HG03457 (cell line): Measurements from ENCODE around the gene CCDC179.

Experiments used
- ATAC-seq: cut with Tn5 transposase; IDR thresholded peaks from one replicate; pipeline ENCODE4 v1.9.1; 2021; ENCODE audit warnings: moderate number of reproducible peaks; ENCODE audit not compliant: unreplicated experiment

Gene CCDC179

DNA sequence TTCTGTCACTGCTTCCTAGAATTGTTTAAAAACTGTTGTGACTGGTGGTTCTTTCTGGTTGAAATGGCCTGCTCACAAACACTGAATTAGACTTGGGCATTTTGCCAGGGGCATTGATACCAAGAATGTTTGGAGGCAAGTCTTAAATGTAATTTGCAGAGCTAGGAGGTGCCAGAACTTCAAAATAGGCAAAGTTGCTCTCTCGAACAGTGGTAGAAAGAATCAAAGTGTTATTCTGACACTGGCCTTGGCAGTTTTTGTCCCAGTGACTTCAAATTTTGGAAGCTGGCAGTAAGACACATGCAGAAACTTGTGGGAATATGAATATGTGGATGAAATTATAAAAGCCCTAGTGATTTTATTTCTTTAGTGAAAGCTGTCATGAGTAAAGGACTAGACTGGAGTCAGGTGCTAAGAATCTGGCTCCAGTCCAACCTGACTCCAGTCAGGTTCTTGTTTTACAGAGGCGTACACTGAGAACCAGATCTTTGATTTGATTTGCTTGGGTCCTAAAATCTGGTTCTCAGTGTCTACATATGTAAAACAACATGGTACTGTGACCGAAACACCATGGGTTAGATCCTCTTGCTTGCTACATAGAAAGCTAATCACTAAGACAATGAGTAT is 51.6 kb downstream of the CCDC179 start:
- ATAC-seq: peak; percentile 27

- ATAC-seq: peak; percentile 93
These were observed 52.3 kb downstream of the CCDC179 start for GRCh38 chr11:22807855-22808570.

DNA sequence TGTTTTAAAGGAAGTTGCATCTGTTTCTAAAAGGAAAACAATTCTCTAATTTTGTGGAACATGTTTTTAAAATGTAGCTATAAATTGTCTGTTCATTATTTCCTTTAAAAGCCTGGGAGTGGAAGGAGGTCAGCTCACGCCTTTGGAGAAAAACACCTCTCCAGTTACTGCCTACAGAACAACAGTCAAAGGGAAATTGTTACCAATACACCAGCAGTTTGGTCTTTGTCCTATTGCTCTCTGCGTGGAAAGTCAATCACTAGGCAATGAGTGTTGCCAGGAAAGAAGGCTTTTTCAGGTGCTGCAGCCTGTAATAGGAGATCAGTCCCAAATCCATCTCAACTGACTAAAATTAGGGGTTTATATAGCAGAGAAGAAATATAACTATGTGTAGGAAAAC is 52.9 kb downstream of the CCDC179 start:
- no peak for ATAC-seq

DNA sequence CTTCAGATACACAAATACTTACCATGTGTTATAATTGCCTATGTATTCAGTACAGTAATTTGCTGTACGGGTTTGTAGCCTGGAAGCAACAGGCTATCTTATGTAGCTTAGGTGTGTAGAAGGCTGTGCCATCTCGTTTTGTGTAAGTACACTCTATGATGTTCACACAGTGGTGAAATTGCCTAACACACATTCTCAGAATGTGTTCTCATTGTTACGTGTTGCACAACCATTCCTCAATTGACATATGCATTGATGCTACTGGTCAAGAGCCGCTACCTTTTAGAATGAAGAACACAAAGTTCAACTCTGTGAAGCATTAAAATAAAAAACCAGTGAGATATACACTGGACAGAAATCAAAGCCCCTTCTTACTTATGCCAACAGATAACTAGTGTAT is 57.4 kb downstream of the CCDC179 start:
- ATAC-seq: no peak

GRCh38 chr11:22800482-22800881 is 59.8 kb downstream of the CCDC179 start:
- ATAC-seq: no peak

DNA sequence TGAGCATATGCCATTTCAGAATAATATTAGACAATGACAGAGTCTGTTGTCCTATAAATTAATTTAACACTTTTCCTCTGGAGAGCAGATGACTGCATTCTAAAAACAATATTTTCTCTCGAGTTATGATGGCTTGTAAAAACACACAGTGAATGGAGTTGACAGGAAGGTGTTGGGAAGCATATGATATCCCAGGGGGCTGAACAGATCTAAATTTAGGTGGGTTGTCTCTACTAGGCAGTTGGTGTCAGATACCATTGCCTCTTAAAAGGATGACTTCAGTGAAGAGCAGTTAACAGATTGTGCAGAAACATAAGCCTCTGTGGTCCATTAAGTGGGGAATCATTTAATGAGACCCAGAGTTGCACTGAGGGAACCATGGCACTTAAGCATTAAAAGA is 61.4 kb downstream of the CCDC179 start:
- ATAC-seq: no peak

DNA sequence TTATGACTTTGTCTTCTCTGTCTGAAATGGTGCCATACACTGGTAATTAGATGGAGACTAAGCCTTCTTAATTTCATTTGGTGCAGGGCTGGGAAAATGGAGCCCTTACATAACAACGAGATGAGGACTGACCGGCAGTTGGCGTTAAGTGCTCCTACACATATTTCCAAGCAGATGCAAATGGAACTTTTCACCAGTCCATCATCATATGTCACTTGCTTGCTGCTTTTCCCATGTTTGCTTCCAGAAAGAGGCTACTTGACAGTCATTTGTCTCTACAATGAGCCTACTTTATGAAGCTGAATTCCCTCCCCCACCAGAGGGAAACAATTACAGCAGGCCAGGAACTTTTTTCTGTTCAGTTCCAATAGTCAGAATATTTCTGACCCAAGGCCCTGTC is 63.2 kb downstream of the CCDC179 start:
- no peak for ATAC-seq
